GM12892 (cell line): ENCODE data around the gene BNIP3.

ENCODE experiments used
- DNase-seq: peaks from one replicate; pipeline ENCODE4 v3.0.0; 2011; ENCODE audit not compliant: insufficient read length
- FAIRE-seq: peaks from 2 replicates; lab custom pipeline; 2011; peaks lifted over from hg19 to GRCh38; lab: Jason Lieb, UNC
- POLR2A ChIP-seq: IDR thresholded peaks from 2 replicates; pipeline ENCODE4 v1.6.1; 2011; ENCODE audit warnings: low read depth, low read length, control low read depth
- POLR2AphosphoS5 ChIP-seq: IDR thresholded peaks from 2 replicates; pipeline ENCODE4 v1.6.1; 2011; ENCODE audit warnings: low read depth, low read length, control low read depth
- TAF1 ChIP-seq: IDR thresholded peaks from 2 replicates; pipeline ENCODE4 v1.6.1; 2011; ENCODE audit warnings: low read depth, mild to moderate bottlenecking, control low read depth, low read length, borderline replicate concordance

The BNIP3 gene

GRCh38 chr10:132018446-132018845 lies 36.7 kb upstream of the BNIP3 start:
- TF ChIP-seq TAF1 (no peak), POLR2A (no peak), POLR2AphosphoS5 (no peak)
- DNase-seq = no peak
- FAIRE-seq = no peak

- TF ChIP-seq POLR2AphosphoS5 (no peak), POLR2A (no peak), TAF1 (no peak)
- no peak for FAIRE-seq
- no peak for DNase-seq
These were observed 34.8 kb upstream of the BNIP3 start for GRCh38 chr10:132016514-132016913.

GRCh38 chr10:132011445-132011844 lies 29.7 kb upstream of the BNIP3 start:
- no peak for DNase-seq
- FAIRE-seq = no peak

GRCh38 chr10:132011024-132011423 lies 29.3 kb upstream of the BNIP3 start:
- FAIRE-seq (no peak), DNase-seq (no peak)
- TF ChIP-seq TAF1 = no peak

More at GRCh38 chr10:132011445-132011844, 29.7 kb upstream of the BNIP3 start:
- TF ChIP-seq POLR2A = no peak

GRCh38 chr10:132010483-132010882 lies 28.8 kb upstream of the BNIP3 start:
- DNase-seq (no peak), FAIRE-seq (no peak)
- no peak for TF ChIP-seq TAF1
- no peak for TF ChIP-seq POLR2A

GRCh38 chr10:132009575-132009974 lies 27.9 kb upstream of the BNIP3 start:
- no peak for DNase-seq
- no peak for FAIRE-seq
- TF ChIP-seq TAF1 (no peak), POLR2A (no peak), POLR2AphosphoS5 (no peak)

- no peak for FAIRE-seq
- no peak for DNase-seq
- no peak for TF ChIP-seq TAF1
- no peak for TF ChIP-seq POLR2A
- TF ChIP-seq POLR2AphosphoS5 = no peak
These were observed 26.0 kb upstream of the BNIP3 start for GRCh38 chr10:132007681-132008080.

GRCh38 chr10:132006966-132007365 lies 25.2 kb upstream of the BNIP3 start:
- no peak for TF ChIP-seq POLR2AphosphoS5
- no peak for TF ChIP-seq POLR2A
- no peak for TF ChIP-seq TAF1
- FAIRE-seq (no peak), DNase-seq (no peak)

GRCh38 chr10:132005147-132005546 lies 23.4 kb upstream of the BNIP3 start:
- no peak for FAIRE-seq
- TF ChIP-seq POLR2AphosphoS5 (no peak), TAF1 (no peak), POLR2A (no peak)
- no peak for DNase-seq

- DNase-seq = no peak
- FAIRE-seq = no peak
- no peak for TF ChIP-seq POLR2AphosphoS5
- TF ChIP-seq TAF1 = no peak
- no peak for TF ChIP-seq POLR2A
These were observed 22.3 kb upstream of the BNIP3 start for GRCh38 chr10:132004052-132004451.

- no peak for TF ChIP-seq POLR2AphosphoS5
- no peak for TF ChIP-seq TAF1
- TF ChIP-seq POLR2A = no peak
- FAIRE-seq (no peak), DNase-seq (no peak)
These were observed 21.7 kb upstream of the BNIP3 start for GRCh38 chr10:132003282-132003924.

GRCh38 chr10:132002004-132002403 lies 20.3 kb upstream of the BNIP3 start:
- DNase-seq (no peak), FAIRE-seq (no peak)
- TF ChIP-seq POLR2A (no peak), POLR2AphosphoS5 (no peak), TAF1 (no peak)

- DNase-seq (no peak), FAIRE-seq (no peak)
- TF ChIP-seq POLR2A = no peak
- no peak for TF ChIP-seq POLR2AphosphoS5
- no peak for TF ChIP-seq TAF1
These were observed 19.7 kb upstream of the BNIP3 start for GRCh38 chr10:132001238-132001972.
